Right lobe of liver (tissue), 4 donors: ENCODE measurements around the gene ABLIM2.

ENCODE experiments used
- CTCF ChIP-seq, 4 donors: fragments of 200-600 bp in 3 of 4; fragments of 450-650 bp in 1 of 4; IDR thresholded peaks; one replicate each; pipeline versions ENCODE4 v1.5.1 to v1.8.0; 2016 to 2022; ENCODE audit warnings: antibody characterized with exemption in 4 of 4, mild to moderate bottlenecking in 2 of 4
- POLR2A ChIP-seq: fragments of 450-650 bp; IDR thresholded peaks from one replicate; pipeline ENCODE4 v1.6.1; 2017; ENCODE audit warnings: antibody characterized with exemption, mild to moderate bottlenecking
- donor health status: DM: no; HTN: no; CAD: no.
- donor health status: DM: no; HTN: no; CAD: no.
- donor health status: DM: no; HTN: yes; CAD: no.

GRCh38 chr4:7945709-7946380 lies 212.8 kb downstream of the ABLIM2 start:
- TF ChIP-seq CTCF (IDR thresholded peaks at IDR 0.05): no peak
- TF ChIP-seq POLR2A: no peak
